GM10266 (cell line): ENCODE results near the gene HAUS8.
"Not testable (repeated sequence)": the region's sequence is repeated elsewhere in the genome, so short reads cannot be mapped to it uniquely, and the experiment has no call there.

Experiments used
- DNase-seq: peaks from one replicate; pipeline ENCODE4 v3.0.0; 2012; ENCODE audit errors: extremely low spot score
- TF ChIP-seq, protein P1 (sequence below): IDR thresholded peaks from 2 replicates; pipeline ENCODE4 v1.5.1; 2012; ENCODE audit warnings: mild to moderate bottlenecking, low read depth; ENCODE audit not compliant: control insufficient read depth, insufficient read depth; ENCODE audit errors: missing control alignments

Gene HAUS8

DNA sequence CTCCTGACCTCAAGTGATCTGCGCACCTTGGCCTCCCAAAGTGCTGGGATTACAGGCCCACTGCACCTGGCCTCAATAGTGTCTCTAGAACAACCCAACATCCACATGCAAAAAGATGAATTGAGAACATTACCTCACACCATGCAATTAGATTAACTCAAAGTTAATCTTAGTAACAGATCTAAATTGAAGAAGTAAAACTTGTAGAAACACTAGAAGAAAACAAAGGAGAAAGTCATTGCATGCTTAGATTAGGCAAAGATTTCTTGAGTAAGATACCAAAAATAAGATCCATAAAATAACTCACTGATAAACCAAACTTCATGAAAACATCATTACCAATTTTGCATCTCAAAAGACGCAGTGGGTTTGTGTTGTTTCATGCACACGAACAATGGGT, 51.4 kb downstream of the HAUS8 start:
- no peak for DNase-seq
- TF ChIP-seq, protein P1, sequence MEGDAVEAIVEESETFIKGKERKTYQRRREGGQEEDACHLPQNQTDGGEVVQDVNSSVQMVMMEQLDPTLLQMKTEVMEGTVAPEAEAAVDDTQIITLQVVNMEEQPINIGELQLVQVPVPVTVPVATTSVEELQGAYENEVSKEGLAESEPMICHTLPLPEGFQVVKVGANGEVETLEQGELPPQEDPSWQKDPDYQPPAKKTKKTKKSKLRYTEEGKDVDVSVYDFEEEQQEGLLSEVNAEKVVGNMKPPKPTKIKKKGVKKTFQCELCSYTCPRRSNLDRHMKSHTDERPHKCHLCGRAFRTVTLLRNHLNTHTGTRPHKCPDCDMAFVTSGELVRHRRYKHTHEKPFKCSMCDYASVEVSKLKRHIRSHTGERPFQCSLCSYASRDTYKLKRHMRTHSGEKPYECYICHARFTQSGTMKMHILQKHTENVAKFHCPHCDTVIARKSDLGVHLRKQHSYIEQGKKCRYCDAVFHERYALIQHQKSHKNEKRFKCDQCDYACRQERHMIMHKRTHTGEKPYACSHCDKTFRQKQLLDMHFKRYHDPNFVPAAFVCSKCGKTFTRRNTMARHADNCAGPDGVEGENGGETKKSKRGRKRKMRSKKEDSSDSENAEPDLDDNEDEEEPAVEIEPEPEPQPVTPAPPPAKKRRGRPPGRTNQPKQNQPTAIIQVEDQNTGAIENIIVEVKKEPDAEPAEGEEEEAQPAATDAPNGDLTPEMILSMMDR: no peak

DNA sequence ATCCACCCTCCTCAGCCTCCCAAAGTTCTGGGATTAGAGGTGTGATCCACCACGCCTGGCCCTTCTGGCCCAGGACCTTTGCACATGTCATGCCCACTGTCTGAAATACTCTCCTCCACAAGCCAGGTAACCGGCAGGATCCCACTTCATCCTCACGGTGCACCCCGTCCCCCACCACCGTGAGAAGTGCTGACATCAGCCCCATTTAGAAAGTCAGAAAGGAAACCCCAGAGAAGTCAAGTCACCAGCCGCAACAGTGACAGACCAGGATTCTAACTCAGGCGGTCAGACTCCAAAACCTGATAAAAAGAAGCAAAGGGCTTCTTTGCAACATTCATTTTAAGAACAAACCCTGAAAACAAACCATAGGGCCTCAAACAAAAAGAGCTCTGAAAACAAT, 52.5 kb downstream of the HAUS8 start:
- DNase-seq: no peak
- TF ChIP-seq, protein P1: no peak

DNA sequence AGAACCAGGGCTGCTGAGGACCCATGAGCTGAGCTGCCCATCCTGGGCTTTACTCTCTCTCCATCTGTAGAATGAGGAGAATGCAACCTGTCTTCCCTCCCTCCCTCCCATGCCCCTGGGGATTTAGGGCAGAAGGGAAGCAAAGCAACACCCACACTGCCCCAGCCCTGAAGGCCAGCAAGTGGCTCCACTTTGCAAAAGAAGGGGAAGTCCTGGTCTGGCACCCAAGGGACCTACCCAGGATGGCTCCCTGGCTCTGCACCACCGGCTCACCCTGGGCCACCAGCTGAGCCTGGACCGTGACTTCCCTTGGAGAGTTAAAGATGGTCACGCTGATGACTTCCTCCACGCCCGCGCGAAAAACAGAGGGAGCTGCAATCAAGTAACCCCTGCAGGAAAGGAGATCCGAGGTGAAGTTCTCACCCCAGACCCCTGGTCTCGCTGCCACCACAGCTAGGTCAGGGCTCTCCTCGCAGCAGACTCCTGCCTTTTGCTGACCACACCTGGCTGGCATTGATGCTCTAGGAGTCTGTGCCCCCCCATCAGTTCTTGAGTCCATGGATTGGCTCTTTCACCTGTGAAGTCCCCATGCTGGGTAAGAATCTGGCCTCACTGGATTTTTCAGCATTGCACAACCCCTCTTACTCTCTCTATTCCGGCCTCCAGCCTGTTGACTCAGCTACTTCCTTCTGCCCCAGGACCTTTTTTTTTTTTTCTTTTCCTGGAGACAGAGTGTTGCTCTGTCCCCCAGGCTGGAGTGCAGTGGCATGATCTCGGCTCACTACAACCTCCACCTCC, 53.3 kb downstream of the HAUS8 start:
- no peak for DNase-seq
- TF ChIP-seq, protein P1: no peak

DNA sequence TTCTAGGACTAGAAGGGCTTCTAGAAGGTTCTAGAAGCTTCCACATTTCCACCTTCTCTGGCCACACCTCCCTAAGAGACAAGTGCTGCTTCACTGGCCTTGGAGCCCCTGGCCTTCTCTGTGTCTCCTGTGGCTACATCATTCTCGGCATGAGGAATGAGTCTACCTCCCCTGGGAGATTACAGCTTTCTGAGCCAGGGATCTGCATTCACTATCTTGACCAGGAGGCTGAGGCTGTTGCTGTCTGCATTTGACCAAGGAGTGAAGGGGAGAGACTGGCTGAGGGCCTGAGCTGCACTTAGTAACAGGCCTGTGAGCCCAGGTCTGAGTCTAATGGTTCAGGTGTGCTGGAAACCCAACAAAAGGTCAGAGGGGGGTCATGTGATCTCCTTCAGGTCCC, 53.9 kb downstream of the HAUS8 start:
- no peak for DNase-seq
- TF ChIP-seq, protein P1: no peak

DNA sequence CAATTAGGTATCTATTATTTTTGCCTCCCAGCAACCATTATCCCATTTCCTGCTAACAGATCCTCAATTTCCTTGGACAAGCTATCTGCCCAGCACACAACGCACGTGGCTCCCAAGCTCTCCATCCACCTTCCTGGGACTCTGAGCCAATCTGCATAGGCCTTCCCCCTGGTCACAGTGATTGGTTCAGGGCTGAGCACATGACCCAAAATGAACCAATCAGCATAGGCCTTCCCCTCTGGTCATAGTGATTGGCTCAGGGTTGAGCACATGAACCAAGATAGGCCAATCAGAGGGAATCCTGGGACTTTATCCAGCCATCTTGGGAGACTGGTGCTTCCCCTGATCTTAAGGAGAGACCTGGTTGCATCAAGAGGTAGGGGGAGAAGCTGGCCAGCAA, 54.4 kb downstream of the HAUS8 start:
- TF ChIP-seq, protein P1: no peak

DNA sequence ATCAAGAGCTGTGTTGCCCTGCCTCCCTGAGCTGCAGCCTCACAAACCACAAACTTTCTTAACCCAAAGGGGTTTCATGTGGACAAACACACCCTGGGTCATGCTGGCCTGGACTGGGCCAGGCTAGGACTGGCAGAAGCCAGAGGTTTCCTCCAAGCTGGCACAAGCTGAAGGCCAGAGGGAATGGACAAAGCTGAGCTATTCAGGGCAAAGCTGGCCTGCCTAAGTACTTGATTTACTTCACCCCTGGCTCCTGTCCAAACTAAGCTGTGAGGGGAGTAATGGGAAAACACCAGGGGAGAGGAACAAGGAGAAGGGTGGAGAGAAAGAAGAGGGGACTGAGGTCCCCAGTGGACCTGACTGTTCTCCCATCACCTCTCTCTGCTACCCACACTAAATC, 54.9 kb downstream of the HAUS8 start:
- DNase-seq: no peak
- TF ChIP-seq, protein P1: no peak

More for the DNA sequence above, 54.4 kb downstream of the HAUS8 start:
- DNase-seq: no peak

DNA sequence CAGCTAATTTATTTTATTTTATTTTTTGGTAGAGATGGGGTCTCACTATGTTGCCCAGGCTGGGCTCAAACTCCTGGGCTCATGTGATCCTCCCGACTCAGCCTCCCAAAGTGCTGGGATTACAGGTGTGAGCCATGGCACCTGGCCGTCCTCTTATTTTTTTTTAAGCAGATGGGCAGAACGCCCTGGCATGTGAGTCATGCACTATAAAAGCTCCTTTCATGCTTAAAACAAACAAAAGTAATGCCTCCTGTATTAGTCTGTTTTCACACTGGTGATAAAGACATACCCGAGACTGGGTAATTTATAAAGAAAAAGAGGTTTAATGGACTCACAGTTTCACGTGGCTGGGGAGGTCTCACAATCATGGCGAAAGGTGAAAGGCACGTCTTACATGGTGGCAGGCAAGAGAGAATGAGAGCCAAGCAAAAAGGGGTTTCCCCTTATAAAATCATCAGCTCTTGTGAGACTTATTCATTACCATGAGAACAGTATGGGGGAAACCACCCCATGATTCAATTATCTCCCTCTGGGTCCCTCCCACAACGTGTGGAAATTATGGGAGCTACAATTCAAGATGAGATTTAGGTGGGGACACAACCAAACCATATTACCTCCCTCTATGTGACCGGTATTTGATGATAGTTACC, 60.9 kb downstream of the HAUS8 start:
- not testable (repeated sequence) for DNase-seq
